H1 (cell line): Measurements from ENCODE around the gene KLHL3. TPM values are rescaled to one million over a fixed set of nuclear protein-coding genes. Genes with fewer than 3 reads are reported as not detected.
A peak's percentile ranks its signal among the peaks of the same experiment; 100 is the strongest.

ENCODE experiments used
- CTCF ChIA-PET: fragments of 300-600 bp; sonication (Branson Sonifier 250); formaldehyde crosslinking; loops from one replicate; lab custom pipeline; 2021; ENCODE audit not compliant: partially characterized antibody; lab: Charles Lee
- POLR2A ChIA-PET: fragments of 300-600 bp; sonication (Branson Sonifier 250); formaldehyde crosslinking; loops from one replicate; lab custom pipeline; 2021; ENCODE audit warnings: inconsistent platforms; ENCODE audit not compliant: partially characterized antibody; lab: Charles Lee
- DNase-seq, 2 experiments: peaks; one replicate each; pipeline versions ENCODE4 v3.0.0 to v3.0.0-alpha.2; 2010 to 2022; ENCODE audit warnings: low spot score in 2 of 2, low read depth in 1 of 2, mixed read lengths in 1 of 2
- FAIRE-seq: peaks from 2 replicates; lab custom pipeline; 2011; peaks lifted over from hg19 to GRCh38; lab: Jason Lieb, UNC
- H2AFZ ChIP-seq: 2 replicates; pipeline ENCODE4 v1.8.1; 2012; ENCODE audit warnings: low read length, inconsistent platforms
- H2AK5ac ChIP-seq: 2 replicates; pipeline ENCODE4 v1.6.1; 2013; ENCODE audit warnings: low read depth, low read length
- H2BK120ac ChIP-seq: replicated peaks from 2 replicates; pipeline ENCODE3; 2013; ENCODE audit warnings: low read depth, low read length, inconsistent platforms
- H2BK12ac ChIP-seq: 2 replicates; pipeline ENCODE4 v1.6.1; 2013; ENCODE audit warnings: low read depth, low read length
- H2BK15ac ChIP-seq: 2 replicates; pipeline ENCODE4 v1.6.1; 2013; ENCODE audit warnings: low read length
- H2BK20ac ChIP-seq: 2 replicates; pipeline ENCODE4 v1.6.1; 2013; ENCODE audit warnings: low read length
- H2BK5ac ChIP-seq: 2 replicates; pipeline ENCODE4 v1.6.1; 2013; ENCODE audit warnings: low read depth, low read length
- H3K14ac ChIP-seq: 2 replicates; pipeline ENCODE4 v1.6.1; 2013; ENCODE audit warnings: inconsistent platforms; ENCODE audit not compliant: insufficient read length
- H3K18ac ChIP-seq: 2 replicates; pipeline ENCODE4 v1.6.1; 2013; ENCODE audit warnings: low read length; ENCODE audit errors: extremely low read depth
- H3K23ac ChIP-seq: 2 replicates; pipeline ENCODE4 v1.6.1; 2013; ENCODE audit warnings: inconsistent platforms; ENCODE audit not compliant: insufficient read length
- H3K23me2 ChIP-seq: 2 replicates; pipeline ENCODE4 v1.6.1; 2013; ENCODE audit warnings: low read depth, low read length
- H3K27ac ChIP-seq: 2 replicates; pipeline ENCODE4 v1.6.1; 2011; ENCODE audit warnings: low read depth, low read length, inconsistent platforms
- H3K27me3 ChIP-seq, 4 experiments: replicated peaks in 1 of 4; 1 replicate in 1 of 4; 2 replicates in 3 of 4; pipeline versions ENCODE4 v1.6.1 to v1.8.1; 2011 to 2013; ENCODE audit warnings: low read length in 3 of 4, mild to moderate bottlenecking in 3 of 4, inconsistent platforms in 2 of 4, mixed read lengths in 2 of 4, moderate library complexity in 1 of 4; ENCODE audit not compliant: control insufficient read depth in 3 of 4, insufficient read depth in 3 of 4; ENCODE audit errors: extremely low read depth in 1 of 4
- H3K36me3 ChIP-seq, 4 experiments: 2 replicates each; pipeline versions ENCODE4 v1.6.1 to v1.8.1; 2011 to 2013; ENCODE audit warnings: mild to moderate bottlenecking in 4 of 4, low read length in 3 of 4, moderate library complexity in 2 of 4, control low read depth in 1 of 4, inconsistent platforms in 1 of 4; ENCODE audit not compliant: insufficient read depth in 4 of 4, control insufficient read depth in 2 of 4
- H3K4ac ChIP-seq: replicated peaks from 2 replicates; pipeline ENCODE3; 2013; ENCODE audit warnings: low read length, low read depth, mixed read lengths, inconsistent platforms; ENCODE audit not compliant: insufficient read length
- H3K4me1 ChIP-seq, 4 experiments: replicated peaks in 1 of 4; 1 replicate in 1 of 4; 2 replicates in 3 of 4; pipeline versions ENCODE4 v1.6.1 to v1.8.1; 2011 to 2013; ENCODE audit warnings: low read length in 3 of 4, inconsistent platforms in 2 of 4, mixed read lengths in 1 of 4; ENCODE audit not compliant: insufficient read depth in 4 of 4, control insufficient read depth in 3 of 4
- H3K4me2 ChIP-seq, 2 experiments: 2 replicates each; pipeline versions ENCODE4 v1.6.1 to v1.8.1; 2011 to 2013; ENCODE audit warnings: low read depth in 2 of 2, low read length in 2 of 2, control low read depth in 1 of 2, inconsistent platforms in 1 of 2, mild to moderate bottlenecking in 1 of 2; ENCODE audit not compliant: insufficient read depth in 1 of 2
- H3K4me3 ChIP-seq, 4 experiments: fragments of 200-600, 300-600 bp in 1 of 4; sonication (generic), shearing (Covaris generic), sonication (Bioruptor Twin) in 1 of 4; 2 replicates each; pipeline versions ENCODE4 v1.5.1 to v1.8.1; 2011 to 2016; ENCODE audit warnings: low read length in 4 of 4, low read depth in 3 of 4, control low read depth in 2 of 4, inconsistent platforms in 2 of 4, mild to moderate bottlenecking in 2 of 4, mixed read lengths in 1 of 4, moderate library complexity in 1 of 4; ENCODE audit not compliant: insufficient read depth in 2 of 4; ENCODE audit errors: extremely low read depth in 1 of 4
- H3K56ac ChIP-seq: replicated peaks from 2 replicates; pipeline ENCODE3; 2013; ENCODE audit warnings: low read depth, mild to moderate bottlenecking, mixed read lengths, low read length, inconsistent platforms; ENCODE audit not compliant: insufficient read length
- H3K79me1 ChIP-seq: 2 replicates; pipeline ENCODE4 v1.6.1; 2013; ENCODE audit warnings: low read depth, low read length, control low read depth
- H3K79me2 ChIP-seq, 2 experiments: 2 replicates each; pipeline versions ENCODE4 v1.6.1 to v1.8.1; 2012 to 2013; ENCODE audit warnings: low read length in 2 of 2, mild to moderate bottlenecking in 2 of 2, inconsistent platforms in 1 of 2; ENCODE audit not compliant: insufficient read depth in 2 of 2, control insufficient read depth in 1 of 2
- H3K9ac ChIP-seq, 4 experiments: replicated peaks in 1 of 4; 1 replicate in 1 of 4; 2 replicates in 3 of 4; pipeline versions ENCODE4 v1.6.1 to v1.8.1; 2011 to 2013; ENCODE audit warnings: low read depth in 3 of 4, low read length in 3 of 4, control low read depth in 2 of 4, mild to moderate bottlenecking in 2 of 4, moderate library complexity in 2 of 4, inconsistent platforms in 1 of 4; ENCODE audit errors: extremely low read depth in 1 of 4
- H3K9me3 ChIP-seq, 2 experiments: 2 replicates each; pipeline versions ENCODE4 v1.6.1 to v1.8.1; 2012 to 2013; ENCODE audit warnings: mild to moderate bottlenecking in 2 of 2, moderate library complexity in 2 of 2, control low read depth in 1 of 2, inconsistent platforms in 1 of 2, low read depth in 1 of 2, low read length in 1 of 2, mixed read lengths in 1 of 2; ENCODE audit not compliant: insufficient read depth in 2 of 2
- H4K20me1 ChIP-seq, 2 experiments: replicated peaks in 1 of 2; 2 replicates each; pipeline versions ENCODE3 to v1.8.1; 2011 to 2013; ENCODE audit warnings: inconsistent platforms in 2 of 2, low read length in 2 of 2, mild to moderate bottlenecking in 1 of 2; ENCODE audit not compliant: insufficient read depth in 2 of 2, control insufficient read depth in 1 of 2
- H4K5ac ChIP-seq: 2 replicates; pipeline ENCODE4 v1.6.1; 2013; ENCODE audit warnings: low read length, low read depth, mixed read lengths, inconsistent platforms; ENCODE audit not compliant: insufficient read length
- H4K8ac ChIP-seq: 2 replicates; pipeline ENCODE4 v1.8.0; 2013; ENCODE audit warnings: mild to moderate bottlenecking, moderate library complexity, low read length, inconsistent platforms; ENCODE audit not compliant: insufficient read depth; ENCODE audit errors: extremely low read depth
- H4K91ac ChIP-seq: replicated peaks from 2 replicates; pipeline ENCODE3; 2013; ENCODE audit warnings: low read length, mixed read lengths, inconsistent platforms; ENCODE audit not compliant: insufficient read length
- BCL11A ChIP-seq, 2 experiments: IDR thresholded peaks; one replicate each; pipeline ENCODE4 v1.6.1; 2011; ENCODE audit warnings: low read depth in 2 of 2, low read length in 2 of 2, mild to moderate bottlenecking in 2 of 2
- POLR2AphosphoS5 ChIP-seq: IDR thresholded peaks from 2 replicates; pipeline ENCODE4 v1.6.1; 2011; ENCODE audit warnings: low read depth, low read length
- SIN3A ChIP-seq, 2 experiments: IDR thresholded peaks in 1 of 2; conservative IDR thresholded peaks in 1 of 2; 2 replicates each; pipeline ENCODE4 v1.6.1; 2011 to 2012; ENCODE audit warnings: low read length in 2 of 2, improper control_type of control experiment in 1 of 2, low read depth in 1 of 2, mild to moderate bottlenecking in 1 of 2
- TCF12 ChIP-seq: IDR thresholded peaks from 2 replicates; pipeline ENCODE4 v1.6.1; 2011; ENCODE audit warnings: low read depth, mild to moderate bottlenecking, low read length
- WGBS, 2 experiments: shearing (Covaris generic) in 1 of 2; methylation state at CpG; one replicate each; pipeline versions ENCODE4 v1.1.6 to v1.1.7; 2013 to 2015; ENCODE audit warnings: low lambda C conversion rate in 2 of 2, mixed read lengths in 2 of 2, inconsistent platforms in 1 of 2, low coverage in 1 of 2, missing lambda C conversion rate in 1 of 2; ENCODE audit not compliant: insufficient replicate concordance in 2 of 2, insufficient coverage in 1 of 2, insufficient read length in 1 of 2; ENCODE audit errors: extremely low coverage in 1 of 2, missing lambda C conversion rate in 1 of 2; 5-methylcytosine and 5-hydroxymethylcytosine counted together
- long read RNA-seq, 2 experiments: library from RNA in 1 of 2; library from capped mRNA in 1 of 2; stranded (forward); transcript quantifications; one replicate each; pipeline ENCODE4 v2.0.0, GENCODE V29; 2021; ENCODE audit warnings: inconsistent platforms in 1 of 2
- polyA minus RNA-seq, 3 experiments: library from RNA; depleted of rRNA, polyadenylated mRNA; stranded (reverse); fragments of >200 nt; gene quantifications; 1 replicate in 2 of 3; 2 replicates in 1 of 3; pipeline ENCODE4 v1.2.3, GENCODE V29; 2011
- polyA plus RNA-seq, 7 experiments: library from polyadenylated mRNA; depleted of rRNA in 3 of 7; stranded (reverse) in 5 of 7; unstranded in 2 of 7; fragments of >200 nt in 5 of 7; fragments of 200-250 nt in 2 of 7; gene quantifications; 1 replicate in 5 of 7; 2 replicates in 1 of 7; 4 replicates in 1 of 7; pipeline versions ENCODE4 v1.2.1 to v1.2.3, GENCODE V29; 2011 to 2013; ENCODE audit warnings: missing spikeins in 2 of 7, mixed read lengths in 2 of 7
- total RNA-seq: library from RNA; stranded (reverse); fragmentation: NEBNext Ultra II Directional; extraction: Animal tissue kit (Norgen Biotek cat#: 25700); gene quantifications from 2 replicates; pipeline ENCODE4 v1.2.1, GENCODE V29; 2021
- TF ChIP-seq, protein P1 (sequence below), 3 experiments: IDR thresholded peaks; 1 replicate in 2 of 3; 2 replicates in 1 of 3; pipeline versions ENCODE4 v1.5.1 to v1.6.1; 2011; ENCODE audit warnings: low read length in 3 of 3, mild to moderate bottlenecking in 3 of 3, inconsistent platforms in 2 of 3, low read depth in 1 of 3, moderate library complexity in 1 of 3; ENCODE audit not compliant: insufficient read depth in 1 of 3; ENCODE audit errors: control extremely low read depth in 1 of 3

Gene KLHL3
- 10.5 and 13.7 TPM in 2 replicates for total RNA-seq
- 6.0 and 7.4 TPM in 2 replicates for polyA plus RNA-seq (2011; rRNA removed)
- 8.6 TPM for polyA plus RNA-seq (2011; cell fraction: cytosol; rRNA removed)
- 18.9 TPM for polyA plus RNA-seq (2011; cell fraction: nucleus; rRNA removed)
- 7.0 to 11.6 TPM (median 7.3 TPM) in 4 replicates for polyA plus RNA-seq (2012, experiment 1 of 2)
- polyA plus RNA-seq (2012, experiment 2 of 2) = 0.66 TPM
- polyA plus RNA-seq (2013, experiment 1 of 2) = 3.9 TPM
- polyA plus RNA-seq (2013, experiment 2 of 2) = 3.8 TPM
- polyA minus RNA-seq (2011; rRNA and poly(A)+ RNA removed) = 61.3 and 74.4 TPM in 2 replicates
- polyA minus RNA-seq (2011; cell fraction: cytosol; rRNA and poly(A)+ RNA removed) = 12.0 TPM
- 38.7 TPM for polyA minus RNA-seq (2011; cell fraction: nucleus; rRNA and poly(A)+ RNA removed)
- long read RNA-seq, experiment 1, partial matches to known transcripts = 0 of 2 reads
- long read RNA-seq, experiment 1, other reads (novel, unspliced or antisense) = 2 of 2 reads
- long read RNA-seq, experiment 2, partial matches to known transcripts = 3 of 4 reads
- long read RNA-seq, experiment 2, other reads (novel, unspliced or antisense) = 1 of 4 reads

- Histone ChIP-seq H3K23me2 (peaks cover 12% of the 10 kb centered on the region; the same call in 1 of the 2 replicates), H2BK15ac (peak within 1 kb of the TSS; percentile 13; the same call in 1 of the 2 replicates), H3K4me2 (peak within 1 kb of the TSS; percentile 95 to 96), H2BK12ac (peak within 1 kb of the TSS; percentile 3; the same call in 1 of the 2 replicates), H4K5ac (peak within 1 kb of the TSS; percentile 26), H3K36me3 (no peaks in the 10 kb centered on the region), H3K4me1 (peaks cover 3 to 14% (median 6%) of the 10 kb centered on the region in 4 experiments; a peak in 5 of 7 replicates), H4K8ac (0 out of 2 replicates have a peak within 1 kb of the TSS, but pooled peaks have one; percentile 53), H2BK5ac (peak within 1 kb of the TSS; percentile 25), H4K20me1 (no peaks in the 10 kb centered on the region), H3K79me1 (peaks cover 6% of the 10 kb centered on the region), H3K4me3 (peak within 1 kb of the TSS; percentile 67 to 90 (median 72)), H3K4ac (no peak within 1 kb of the TSS), H3K9ac (peak within 1 kb of the TSS in 3 of 4 experiments; percentile 56 to 85 (median 69); a peak in 6 of 7 replicates), H2BK20ac (no peak within 1 kb of the TSS; the same call in 1 of the 2 replicates), H3K23ac (no peak within 1 kb of the TSS), H3K56ac (peak within 1 kb of the TSS; percentile 22), H2AFZ (peak within 1 kb of the TSS; percentile 84), H2AK5ac (no peak within 1 kb of the TSS), H4K91ac (peak within 1 kb of the TSS; percentile 0), H3K9me3 (no peaks in the 10 kb centered on the region), H2BK120ac (no peak within 1 kb of the TSS), H3K18ac (peak within 1 kb of the TSS; percentile 84), H3K14ac (no peak within 1 kb of the TSS), H3K27ac (peak within 1 kb of the TSS; percentile 63), H3K79me2 (peaks cover 6 to 33% of the 10 kb centered on the region in 2 experiments; a peak in 3 of 4 replicates), H3K27me3 (no peaks in the 10 kb centered on the region)
- 1% methylated on average over 12 of the region's 12 CpGs; no CpG with 5 or more reads in 1 of the 2 experiments for WGBS, 2 experiments
- ChIA-PET CTCF (interaction anchor here (0.6 to 2.5 kb wide), 23 partner anchors 9 to 128 kb away, joined by 3 to 29 read pairs (median 4); no protein-coding TSS in a partner anchor), POLR2A (interaction anchor here (0.9 to 3.2 kb wide), 10 partner anchors 11 to 443 kb away, joined by 3 to 43 read pairs (median 3); partner anchors contain the start of genes HNRNPA0 and KIF20A)
- FAIRE-seq = peak; percentile 48
- peak; percentile 76 to 87 for DNase-seq
- TF ChIP-seq BCL11A (IDR thresholded peaks at IDR 0.05; ENCODE audit: low read depth in 2 of 2, low read length in 2 of 2) = no peak
- peak; percentile 41; the same call in 1 of the 2 replicates for TF ChIP-seq POLR2AphosphoS5
- TF ChIP-seq, protein P1, sequence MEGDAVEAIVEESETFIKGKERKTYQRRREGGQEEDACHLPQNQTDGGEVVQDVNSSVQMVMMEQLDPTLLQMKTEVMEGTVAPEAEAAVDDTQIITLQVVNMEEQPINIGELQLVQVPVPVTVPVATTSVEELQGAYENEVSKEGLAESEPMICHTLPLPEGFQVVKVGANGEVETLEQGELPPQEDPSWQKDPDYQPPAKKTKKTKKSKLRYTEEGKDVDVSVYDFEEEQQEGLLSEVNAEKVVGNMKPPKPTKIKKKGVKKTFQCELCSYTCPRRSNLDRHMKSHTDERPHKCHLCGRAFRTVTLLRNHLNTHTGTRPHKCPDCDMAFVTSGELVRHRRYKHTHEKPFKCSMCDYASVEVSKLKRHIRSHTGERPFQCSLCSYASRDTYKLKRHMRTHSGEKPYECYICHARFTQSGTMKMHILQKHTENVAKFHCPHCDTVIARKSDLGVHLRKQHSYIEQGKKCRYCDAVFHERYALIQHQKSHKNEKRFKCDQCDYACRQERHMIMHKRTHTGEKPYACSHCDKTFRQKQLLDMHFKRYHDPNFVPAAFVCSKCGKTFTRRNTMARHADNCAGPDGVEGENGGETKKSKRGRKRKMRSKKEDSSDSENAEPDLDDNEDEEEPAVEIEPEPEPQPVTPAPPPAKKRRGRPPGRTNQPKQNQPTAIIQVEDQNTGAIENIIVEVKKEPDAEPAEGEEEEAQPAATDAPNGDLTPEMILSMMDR (IDR thresholded peaks at IDR 0.05; ENCODE audit: control extremely low read depth in 1 of 3, insufficient read depth in 1 of 3, low read depth in 1 of 3, low read length in 3 of 3) = peak; percentile 38 to 60 (median 39)
- TF ChIP-seq TCF12 = peak; percentile 86; the same call in 1 of the 2 replicates
- TF ChIP-seq SIN3A (conservative IDR thresholded peaks at IDR 0.05 in 1 of 2, IDR thresholded peaks at IDR 0.05 in 1 of 2; ENCODE audit: low read depth in 1 of 2, low read length in 2 of 2) = peak; percentile 70 to 90; a peak in 2 of 4 replicates
Measured at GRCh38 chr5:137735555-137736284, at the start of gene KLHL3. Gene KLHL3, minus strand, starts transcription at chr5:137736089. Its CDS starts 443 bp downstream, at chr5:137735646.
